HG03025 (cell line): Measurements from ENCODE around the gene ATP9A.

Experiments used
- ATAC-seq: cut with Tn5 transposase; IDR thresholded peaks from one replicate; pipeline ENCODE4 v1.9.1; 2021; ENCODE audit warnings: mild to moderate bottlenecking, moderate library complexity; ENCODE audit not compliant: unreplicated experiment, low FRiP score

The ATP9A gene

GRCh38 chr20:51565298-51566144, 202.7 kb downstream of the ATP9A start:
- ATAC-seq: no peak

GRCh38 chr20:51563486-51564332, 204.5 kb downstream of the ATP9A start:
- no peak for ATAC-seq

GRCh38 chr20:51563174-51563485, 205.1 kb downstream of the ATP9A start:
- ATAC-seq: no peak

GRCh38 chr20:51562332-51563173, 205.6 kb downstream of the ATP9A start:
- no peak for ATAC-seq

GRCh38 chr20:51562027-51562331, 206.2 kb downstream of the ATP9A start:
- ATAC-seq: no peak

- ATAC-seq: no peak
Observed at GRCh38 chr20:51560550-51561307, 207.5 kb downstream of the ATP9A start.

GRCh38 chr20:51560042-51560441, 208.1 kb downstream of the ATP9A start:
- no peak for ATAC-seq

GRCh38 chr20:51554538-51555165, 213.5 kb downstream of the ATP9A start:
- ATAC-seq: no peak

- ATAC-seq: no peak
Observed at GRCh38 chr20:51553897-51554486, 214.2 kb downstream of the ATP9A start.

- no peak for ATAC-seq
Observed at GRCh38 chr20:51551186-51551585, 217.0 kb downstream of the ATP9A start.

- ATAC-seq: no peak
Observed at GRCh38 chr20:51549474-51549873, 218.7 kb downstream of the ATP9A start.

- ATAC-seq: no peak
Observed at GRCh38 chr20:51547951-51548350, 220.2 kb downstream of the ATP9A start.
